NCI-H460 (cell line): ENCODE data around the gene FAM222A. TPM values are rescaled to one million over a fixed set of nuclear protein-coding genes. Genes with fewer than 3 reads are reported as not detected.

ENCODE experiments used
- DNase-seq: peaks from one replicate; pipeline ENCODE4 v3.0.0-alpha.2; 2016; ENCODE audit warnings: low read depth; ENCODE audit errors: extremely low read depth
- total RNA-seq: library from RNA; depleted of rRNA; stranded (reverse); fragments of >200 nt; shearing (Covaris generic); gene quantifications from 2 replicates; pipeline ENCODE4 v1.2.3, GENCODE V29; 2014

Gene FAM222A
- total RNA-seq, 1 experiment from 2014 or later, result 0.25 TPM

GRCh38 chr12:109756457-109756856, 42.8 kb downstream of the FAM222A start:
- no peak for DNase-seq

- DNase-seq, result no peak
Measured at GRCh38 chr12:109757671-109758265, 44.1 kb downstream of the FAM222A start.

- no peak for DNase-seq
Measured at GRCh38 chr12:109758426-109759420, 45.1 kb downstream of the FAM222A start.

GRCh38 chr12:109759595-109759994, 46.0 kb downstream of the FAM222A start:
- no peak for DNase-seq

- DNase-seq, result no peak
Measured at GRCh38 chr12:109760031-109760929, 46.7 kb downstream of the FAM222A start.

- DNase-seq, result no peak
Measured at GRCh38 chr12:109760930-109761921, 47.6 kb downstream of the FAM222A start.

GRCh38 chr12:109762071-109762672, 48.5 kb downstream of the FAM222A start:
- no peak for DNase-seq

- no peak for DNase-seq
Measured at GRCh38 chr12:109762673-109763191, 49.1 kb downstream of the FAM222A start.

- DNase-seq, result peak; percentile 34
Measured at GRCh38 chr12:109763201-109763841, 49.7 kb downstream of the FAM222A start.

- DNase-seq, result no peak
Measured at GRCh38 chr12:109764123-109764522, 50.5 kb downstream of the FAM222A start.

GRCh38 chr12:109764776-109765445, 51.3 kb downstream of the FAM222A start:
- DNase-seq, result no peak

- no peak for DNase-seq
Measured at GRCh38 chr12:109765446-109765810, 51.8 kb downstream of the FAM222A start.

GRCh38 chr12:109766251-109766778, 52.7 kb downstream of the FAM222A start:
- DNase-seq, result no peak

GRCh38 chr12:109767456-109767855, 53.8 kb downstream of the FAM222A start:
- no peak for DNase-seq

GRCh38 chr12:109767991-109768900, 54.6 kb downstream of the FAM222A start:
- no peak for DNase-seq

GRCh38 chr12:109768901-109769670, 55.5 kb downstream of the FAM222A start:
- DNase-seq, result no peak
